A549 (cell line): ENCODE results near the gene LRP5. TPM values are rescaled to one million over a fixed set of nuclear protein-coding genes. Genes with fewer than 3 reads are reported as not detected.

Experiments used
- ATAC-seq, 2 experiments: fragments of 200-7000 bp in 1 of 2; fragments of >200 bp in 1 of 2; cut with Nextera tagmentation in 1 of 2; cut with Tn5 transposase in 1 of 2; 3 replicates each; pipeline versions ENCODE4 v1.8.0 to v1.9.1; 2018 to 2020; ENCODE audit warnings: mild to moderate bottlenecking in 1 of 2, moderate library complexity in 1 of 2
- CTCF ChIA-PET: fragments of 300-600 bp; sonication (Branson Sonifier 250); formaldehyde crosslinking; extraction: SDS; loops from one replicate; lab custom pipeline; 2021; ENCODE audit warnings: antibody characterized with exemption, inconsistent platforms; lab: Yijun Ruan, JAX
- POLR2A ChIA-PET: fragments of 350-600 bp; formaldehyde crosslinking; extraction: SDS; loops from one replicate; lab custom pipeline; 2021; ENCODE audit warnings: antibody characterized with exemption, inconsistent platforms; lab: Yijun Ruan, JAX
- DNase-seq, 2 experiments: peaks; one replicate each; pipeline versions ENCODE4 v3.0.0 to v3.0.0-alpha.2; 2011 to 2016; ENCODE audit warnings: low read depth in 1 of 2, low spot score in 1 of 2
- FAIRE-seq: peaks from 2 replicates; lab custom pipeline; 2011; peaks lifted over from hg19 to GRCh38; lab: Jason Lieb, UNC
- H3K27ac ChIP-seq, 2 experiments: fragments of >200 bp; sonication (Bioruptor Twin); formaldehyde crosslinking; 3 replicates each; pipeline ENCODE4 v1.5.1; 2016 to 2017
- H3K4me1 ChIP-seq: fragments of >200 bp; sonication (Bioruptor Twin); formaldehyde crosslinking; 3 replicates; pipeline ENCODE4 v1.6.1; 2016
- H3K4me2 ChIP-seq: fragments of >200 bp; sonication (Bioruptor Twin); formaldehyde crosslinking; 3 replicates; pipeline ENCODE4 v1.6.1; 2016
- H3K4me3 ChIP-seq: fragments of >200 bp; sonication (Bioruptor Twin); formaldehyde crosslinking; 3 replicates; pipeline ENCODE4 v1.5.1; 2016
- H3K9me3 ChIP-seq: fragments of >200 bp; sonication (Bioruptor Twin); formaldehyde crosslinking; 3 replicates; pipeline ENCODE4 v1.6.1; 2016
- BCL3 ChIP-seq: fragments of >200 bp; sonication (Bioruptor Twin); formaldehyde crosslinking; IDR thresholded peaks from 3 replicates; pipeline ENCODE4 v1.6.1; 2016
- CBX2 ChIP-seq: fragments of 200-600 bp; sonication (generic); IDR thresholded peaks from 2 replicates; pipeline ENCODE4 v1.6.1; 2016; ENCODE audit warnings: low read depth, mild to moderate bottlenecking, borderline replicate concordance
- EHF ChIP-seq: fragments of 250-450 bp; sonication (Bioruptor Pico); IDR thresholded peaks from 2 replicates; pipeline ENCODE4 v1.5.0; 2020; ENCODE audit warnings: mild to moderate bottlenecking
- EHMT2 ChIP-seq: fragments of 200-600 bp; sonication (generic); IDR thresholded peaks from 2 replicates; pipeline ENCODE4 v1.6.1; 2016; ENCODE audit warnings: antibody characterized with exemption, low read depth, mild to moderate bottlenecking, moderate library complexity
- EP300 ChIP-seq, 2 experiments: fragments of >200 bp; sonication (Bioruptor Twin); formaldehyde crosslinking; IDR thresholded peaks; 2 replicates in 1 of 2; 3 replicates in 1 of 2; pipeline ENCODE4 v1.6.1; 2016 to 2017
- FOSB ChIP-seq: fragments of 250-450 bp; sonication (Bioruptor Pico); IDR thresholded peaks from 2 replicates; pipeline ENCODE4 v1.5.0; 2020; ENCODE audit warnings: mild to moderate bottlenecking, moderate library complexity
- FOSL2 ChIP-seq, 2 experiments: fragments of 450-650 bp in 1 of 2; fragments of >200 bp in 1 of 2; sonication (Bioruptor Twin) in 1 of 2; formaldehyde crosslinking; IDR thresholded peaks; 2 replicates each; pipeline versions ENCODE4 v1.5.0 to v1.6.1; 2016 to 2020; ENCODE audit warnings: mild to moderate bottlenecking in 1 of 2, moderate library complexity in 1 of 2
- FOXS1 ChIP-seq: fragments of 250-450 bp; sonication (Bioruptor Pico); IDR thresholded peaks from 2 replicates; pipeline ENCODE4 v1.5.0; 2020; ENCODE audit warnings: mild to moderate bottlenecking, moderate library complexity
- HDAC2 ChIP-seq: fragments of 200-600 bp; sonication (generic); IDR thresholded peaks from 2 replicates; pipeline ENCODE4 v1.6.1; 2016
- HEYL ChIP-seq: fragments of 250-450 bp; sonication (Bioruptor Pico); IDR thresholded peaks from 2 replicates; pipeline ENCODE4 v1.8.0; 2021; ENCODE audit warnings: mild to moderate bottlenecking, moderate library complexity
- HOXB13 ChIP-seq: fragments of 250-450 bp; sonication (Bioruptor Pico); IDR thresholded peaks from 2 replicates; pipeline ENCODE4 v1.5.0; 2020; ENCODE audit warnings: low read depth, mild to moderate bottlenecking, moderate library complexity
- HOXB5 ChIP-seq: fragments of 250-450 bp; sonication (Bioruptor Pico); IDR thresholded peaks from 2 replicates; pipeline ENCODE4 v1.5.0; 2020; ENCODE audit warnings: mild to moderate bottlenecking, moderate library complexity
- KDM1A ChIP-seq: fragments of 200-600 bp; sonication (generic); IDR thresholded peaks from 2 replicates; pipeline ENCODE4 v1.6.1; 2016; ENCODE audit warnings: low read depth, mild to moderate bottlenecking
- KDM5A ChIP-seq: fragments of 200-600 bp; sonication (generic); IDR thresholded peaks from 2 replicates; pipeline ENCODE4 v1.6.1; 2016; ENCODE audit warnings: antibody characterized with exemption, mild to moderate bottlenecking
- MAFK ChIP-seq: fragments of 450-650 bp; IDR thresholded peaks from 2 replicates; pipeline ENCODE4 v1.6.1; 2014; ENCODE audit not compliant: partially characterized antibody
- MAX ChIP-seq: IDR thresholded peaks from 2 replicates; pipeline ENCODE4 v1.6.1; 2012
- MAZ ChIP-seq: fragments of 150-350 bp; IDR thresholded peaks from 2 replicates; pipeline ENCODE4 v1.6.1; 2014; ENCODE audit warnings: antibody characterized with exemption, low read depth, low read length, borderline replicate concordance
- NR3C1 ChIP-seq: fragments of >200 bp; sonication (Bioruptor Twin); formaldehyde crosslinking; IDR thresholded peaks from 3 replicates; pipeline ENCODE4 v1.6.1; 2017
- PHF8 ChIP-seq: fragments of 200-600 bp; sonication (generic); IDR thresholded peaks from 2 replicates; pipeline ENCODE4 v1.6.1; 2016; ENCODE audit warnings: low read depth, mild to moderate bottlenecking, antibody characterized with exemption, moderate library complexity, borderline replicate concordance
- POLR2A ChIP-seq: IDR thresholded peaks from 2 replicates; pipeline ENCODE4 v1.6.1; 2012; ENCODE audit warnings: mild to moderate bottlenecking, low read length
- SREBF2 ChIP-seq: fragments of 450-650 bp; IDR thresholded peaks from 2 replicates; pipeline ENCODE4 v1.6.1; 2014; ENCODE audit warnings: mild to moderate bottlenecking, moderate library complexity
- TFCP2L1 ChIP-seq: fragments of 250-450 bp; sonication (Bioruptor Pico); IDR thresholded peaks from 2 replicates; pipeline ENCODE4 v1.5.0; 2021; ENCODE audit warnings: mild to moderate bottlenecking
- TP53 ChIP-seq: fragments of 250-450 bp; sonication (Bioruptor Pico); IDR thresholded peaks from 2 replicates; pipeline ENCODE4 v1.5.0; 2021; ENCODE audit warnings: mild to moderate bottlenecking, moderate library complexity
- ZFP36 ChIP-seq: fragments of 450-650 bp; IDR thresholded peaks from 2 replicates; pipeline ENCODE4 v1.6.1; 2014; ENCODE audit warnings: borderline replicate concordance; ENCODE audit not compliant: partially characterized antibody
- ZSCAN20 ChIP-seq: fragments of 250-450 bp; sonication (Bioruptor Pico); IDR thresholded peaks from 2 replicates; pipeline ENCODE4 v1.8.0; 2022; ENCODE audit warnings: mild to moderate bottlenecking, moderate library complexity
- WGBS: methylation state at CpG from one replicate; pipeline ENCODE4 v1.1.6; 2017; ENCODE audit errors: missing lambda C conversion rate; 5-methylcytosine and 5-hydroxymethylcytosine counted together
- polyA plus RNA-seq, 4 experiments: library from polyadenylated mRNA; depleted of rRNA in 3 of 4; stranded (reverse); fragments of >200 nt; fragmentation: RNase III in 1 of 4; extraction: RNeasy Plus Mini Kit Qiagen cat#74134 plus additional on column Dnase treatment in 1 of 4; gene quantifications; 2 replicates in 3 of 4; 3 replicates in 1 of 4; pipeline ENCODE4 v1.2.3, GENCODE V29; 2011 to 2017
- TF ChIP-seq, protein P1 (sequence below): IDR thresholded peaks from 2 replicates; pipeline ENCODE4 v1.6.1; 2012
- TF ChIP-seq, protein P2 (sequence below): fragments of 250-450 bp; sonication (Bioruptor Pico); IDR thresholded peaks from 2 replicates; pipeline ENCODE4 v1.5.0; 2020; ENCODE audit warnings: low read depth, mild to moderate bottlenecking, moderate library complexity
- TF ChIP-seq, protein P3 (sequence below): IDR thresholded peaks from 2 replicates; pipeline ENCODE4 v1.6.1; 2012; ENCODE audit warnings: low read depth, borderline replicate concordance

Gene LRP5
- polyA plus RNA-seq, 2 of the 4 experiments (the other 2 are of a cell fraction), result 10.9 to 32.3 TPM

DNA sequence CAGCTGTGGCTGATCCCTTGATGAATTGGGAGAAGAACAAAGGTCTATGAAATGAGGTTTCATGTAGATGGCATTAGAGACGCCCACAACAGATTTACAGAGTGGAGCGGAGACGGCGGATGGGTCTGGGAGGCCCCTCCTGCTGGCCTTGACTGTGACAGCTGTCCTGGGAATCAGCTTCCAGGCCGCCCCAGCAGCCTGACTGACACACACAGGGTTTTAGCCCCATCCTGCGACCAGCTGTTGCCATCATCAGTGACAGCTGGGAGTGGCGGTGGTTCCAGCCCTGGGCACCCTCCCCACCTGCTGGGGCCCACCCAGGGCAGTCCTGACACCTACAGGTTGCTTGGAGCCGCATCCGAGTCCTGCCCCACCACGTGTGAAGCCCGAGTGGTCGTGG lies 84.1 kb downstream of the LRP5 start:
- FAIRE-seq (no peak), DNase-seq (no peak), ATAC-seq (no peak; a peak in 1 of 6 replicates)
- H3K4me1 ChIP-seq, result no peaks in the 10 kb centered on the region; the same call in 2 of the 3 replicates
- ChIA-PET CTCF (interaction anchor here (1.2 to 4.4 kb wide), 2 partner anchors 14 to 53 kb away, joined by 3 to 21 read pairs; no protein-coding TSS in a partner anchor), POLR2A (no interaction called here)
- no peak overlapping the region for H3K4me2 ChIP-seq
- no peak overlapping the region for H3K27ac ChIP-seq
- 90% methylated on average over 12 of the region's 12 CpGs for WGBS
- TF ChIP-seq HOXB13 (CRISPR knock-in tag), result no peak
- no peak for TF ChIP-seq KDM1A
- no peak for TF ChIP-seq MAFK
- no peak for TF ChIP-seq HOXB5 (CRISPR knock-in tag)
- no peak for TF ChIP-seq HEYL (CRISPR knock-in tag)
- H3K4me3 ChIP-seq, result no peak overlapping the region
- H3K9me3 ChIP-seq, result no peaks in the 10 kb centered on the region

DNA sequence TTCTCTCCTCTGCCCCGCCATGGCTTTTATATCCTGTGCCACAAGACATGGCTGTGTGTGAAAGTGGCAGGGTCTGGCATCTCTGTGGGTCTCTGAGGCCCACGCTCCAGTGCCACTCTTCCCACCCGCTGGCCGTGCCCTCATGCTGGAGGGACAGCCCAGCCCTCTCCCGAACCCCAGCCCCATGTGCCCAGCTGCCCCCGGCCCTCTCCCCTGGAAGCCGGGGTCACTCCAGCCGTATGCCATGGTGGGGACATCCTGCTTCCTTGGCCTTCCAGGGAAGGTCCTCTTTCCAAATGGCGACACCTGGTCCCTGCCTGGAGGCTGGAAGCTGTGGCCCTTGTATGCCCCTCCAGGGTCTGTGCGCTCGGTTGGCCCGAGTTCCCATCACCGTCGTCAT lies 84.9 kb downstream of the LRP5 start:
- H3K4me2 ChIP-seq, result no peak overlapping the region
- H3K4me1 ChIP-seq, result no peaks in the 10 kb centered on the region; the same call in 2 of the 3 replicates
- CTCF ChIA-PET, result interaction anchor here (1.2 to 4.4 kb wide), 3 partner anchors 12 to 53 kb away, joined by 3 to 21 read pairs (median 8); no protein-coding TSS in a partner anchor
- no peak overlapping the region for H3K4me3 ChIP-seq
- no peak for TF ChIP-seq FOSL2 (IDR thresholded peaks at IDR 0.05)
- TF ChIP-seq FOSL2 (CRISPR knock-in tag; IDR thresholded peaks at IDR 0.05), result no peak
- no peak for TF ChIP-seq CBX2
- TF ChIP-seq, protein P1, sequence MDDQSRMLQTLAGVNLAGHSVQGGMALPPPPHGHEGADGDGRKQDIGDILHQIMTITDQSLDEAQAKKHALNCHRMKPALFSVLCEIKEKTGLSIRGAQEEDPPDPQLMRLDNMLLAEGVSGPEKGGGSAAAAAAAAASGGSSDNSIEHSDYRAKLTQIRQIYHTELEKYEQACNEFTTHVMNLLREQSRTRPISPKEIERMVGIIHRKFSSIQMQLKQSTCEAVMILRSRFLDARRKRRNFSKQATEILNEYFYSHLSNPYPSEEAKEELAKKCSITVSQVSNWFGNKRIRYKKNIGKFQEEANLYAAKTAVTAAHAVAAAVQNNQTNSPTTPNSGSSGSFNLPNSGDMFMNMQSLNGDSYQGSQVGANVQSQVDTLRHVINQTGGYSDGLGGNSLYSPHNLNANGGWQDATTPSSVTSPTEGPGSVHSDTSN, result no peak
- no peak for TF ChIP-seq MAZ
- TF ChIP-seq BCL3, result no peak
- TF ChIP-seq MAFK, result no peak
- TF ChIP-seq, protein P2, sequence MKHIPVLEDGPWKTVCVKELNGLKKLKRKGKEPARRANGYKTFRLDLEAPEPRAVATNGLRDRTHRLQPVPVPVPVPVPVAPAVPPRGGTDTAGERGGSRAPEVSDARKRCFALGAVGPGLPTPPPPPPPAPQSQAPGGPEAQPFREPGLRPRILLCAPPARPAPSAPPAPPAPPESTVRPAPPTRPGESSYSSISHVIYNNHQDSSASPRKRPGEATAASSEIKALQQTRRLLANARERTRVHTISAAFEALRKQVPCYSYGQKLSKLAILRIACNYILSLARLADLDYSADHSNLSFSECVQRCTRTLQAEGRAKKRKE (CRISPR knock-in tag), result no peak
- TF ChIP-seq MAX, result no peak
- no peak for TF ChIP-seq SREBF2
- no peak for TF ChIP-seq HDAC2
- TF ChIP-seq FOSB (CRISPR knock-in tag), result no peak
- TF ChIP-seq TP53 (CRISPR knock-in tag), result no peak
- TF ChIP-seq KDM5A, result no peak
- TF ChIP-seq EHF (CRISPR knock-in tag), result no peak
- TF ChIP-seq POLR2A, result no peak
- H3K27ac ChIP-seq, result no peak overlapping the region
- 98% methylated on average over 13 of the region's 14 CpGs for WGBS
- POLR2A ChIA-PET, result no interaction called here
- ATAC-seq (no peak), DNase-seq (no peak), FAIRE-seq (no peak)
- H3K9me3 ChIP-seq, result no peaks in the 10 kb centered on the region

GRCh38 chr11:68398995-68399851 lies 86.8 kb downstream of the LRP5 start:
- Histone ChIP-seq H3K9me3 (no peaks in the 10 kb centered on the region), H3K4me2 (no peak overlapping the region), H3K27ac (no peak overlapping the region), H3K4me1 (no peaks in the 10 kb centered on the region; the same call in 2 of the 3 replicates), H3K4me3 (no peak overlapping the region)
- CTCF ChIA-PET, result interaction anchor here (0.6 to 2.1 kb wide), 7 partner anchors 14 to 475 kb away, joined by 3 to 8 read pairs (median 4); no protein-coding TSS in a partner anchor
- ATAC-seq (no peak), DNase-seq (no peak), FAIRE-seq (no peak)
- 85% methylated on average over 17 of the region's 17 CpGs for WGBS
- TF ChIP-seq EHF (CRISPR knock-in tag), result no peak
- no peak for TF ChIP-seq SREBF2
- no peak for TF ChIP-seq ZFP36
- no peak for TF ChIP-seq FOXS1 (CRISPR knock-in tag)
- TF ChIP-seq, protein P3, sequence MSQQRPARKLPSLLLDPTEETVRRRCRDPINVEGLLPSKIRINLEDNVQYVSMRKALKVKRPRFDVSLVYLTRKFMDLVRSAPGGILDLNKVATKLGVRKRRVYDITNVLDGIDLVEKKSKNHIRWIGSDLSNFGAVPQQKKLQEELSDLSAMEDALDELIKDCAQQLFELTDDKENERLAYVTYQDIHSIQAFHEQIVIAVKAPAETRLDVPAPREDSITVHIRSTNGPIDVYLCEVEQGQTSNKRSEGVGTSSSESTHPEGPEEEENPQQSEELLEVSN, result no peak
- no peak for TF ChIP-seq PHF8
- TF ChIP-seq TFCP2L1 (CRISPR knock-in tag), result no peak
- TF ChIP-seq EHMT2, result no peak
- TF ChIP-seq HEYL (CRISPR knock-in tag), result no peak
- no peak for TF ChIP-seq HDAC2
- TF ChIP-seq NR3C1, result no peak
- no peak for TF ChIP-seq HOXB13 (CRISPR knock-in tag)
- TF ChIP-seq EP300 (IDR thresholded peaks at IDR 0.05), result no peak
- no peak for TF ChIP-seq ZSCAN20 (CRISPR knock-in tag)
- no peak for TF ChIP-seq MAZ
- no peak for TF ChIP-seq POLR2A
- POLR2A ChIA-PET, result no interaction called here
